BJ (cell line): Measurements from ENCODE around the gene PRSS8. TPM values are rescaled to one million over a fixed set of nuclear protein-coding genes. Genes with fewer than 3 reads are reported as not detected.

Experiments
- CTCF ChIA-PET: fragments of 350-600 bp; formaldehyde crosslinking; extraction: SDS; loops from one replicate; lab custom pipeline; 2021; ENCODE audit warnings: antibody characterized with exemption, inconsistent platforms; lab: Yijun Ruan, JAX
- POLR2A ChIA-PET: fragments of 300-600 bp; sonication (Branson Sonifier 250); formaldehyde crosslinking; extraction: SDS; loops from one replicate; lab custom pipeline; 2021; ENCODE audit warnings: antibody characterized with exemption; lab: Charles Lee
- DNase-seq: peaks from one replicate; pipeline ENCODE4 v3.0.0-alpha.2; 2011; ENCODE audit warnings: low read depth
- H3K27me3 ChIP-seq: 2 replicates; pipeline ENCODE4 v1.6.0; 2011; ENCODE audit warnings: low read length; ENCODE audit not compliant: control insufficient read depth, insufficient read depth
- H3K36me3 ChIP-seq: 2 replicates; pipeline ENCODE4 v1.5.1; 2011; ENCODE audit warnings: low read length; ENCODE audit not compliant: control insufficient read depth, insufficient read depth
- H3K4me3 ChIP-seq: 2 replicates; pipeline ENCODE4 v1.5.1; 2011; ENCODE audit warnings: low read depth, mild to moderate bottlenecking, control low read depth, low read length
- CTCF ChIP-seq: IDR thresholded peaks from 2 replicates; pipeline ENCODE4 v1.5.1; 2011; ENCODE audit warnings: low read depth, mild to moderate bottlenecking, control low read depth, inconsistent platforms, low read length, moderate library complexity; ENCODE audit not compliant: insufficient read depth
- polyA plus RNA-seq: library from polyadenylated mRNA; depleted of rRNA; stranded (reverse); fragments of >200 nt; gene quantifications from 2 replicates; pipeline ENCODE4 v1.2.3, GENCODE V29; 2011

Gene PRSS8
- polyA plus RNA-seq, 1 experiment, result not detected

- H3K27me3 ChIP-seq, result no peaks in the 10 kb centered on the region
- H3K4me3 ChIP-seq, result no peak overlapping the region
- ChIA-PET POLR2A (no interaction called here), CTCF (interaction anchor here (0.6 kb wide), 1 partner anchor 124 kb away, joined by 3 read pairs; no protein-coding TSS in a partner anchor)
- no peak for TF ChIP-seq CTCF
- peaks cover 28% of the 10 kb centered on the region for H3K36me3 ChIP-seq
- DNase-seq, result no peak
Measured at GRCh38 chr16:31109622-31110021, 25.9 kb downstream of the PRSS8 start.

GRCh38 chr16:31108794-31109558 lies 26.6 kb downstream of the PRSS8 start:
- DNase-seq, result no peak
- peaks cover 28% of the 10 kb centered on the region for H3K36me3 ChIP-seq
- ChIA-PET POLR2A (no interaction called here), CTCF (interaction anchor here (0.6 kb wide), 1 partner anchor 106 kb away, joined by 3 read pairs; no protein-coding TSS in a partner anchor)
- TF ChIP-seq CTCF, result no peak
- H3K4me3 ChIP-seq, result peak overlapping the region; percentile 95
- no peaks in the 10 kb centered on the region for H3K27me3 ChIP-seq

- no peaks in the 10 kb centered on the region for H3K27me3 ChIP-seq
- ChIA-PET CTCF (interaction anchor here (0.9 kb wide), 2 partner anchors 34 kb away, joined by 3 to 4 read pairs; partner anchors contain the start of genes ZNF646 and ZNF668), POLR2A (interaction anchor here (0.6 kb wide), 1 partner anchor 9 kb away, joined by 3 read pairs; the partner anchor contains the start of gene KAT8)
- peaks cover 28% of the 10 kb centered on the region for H3K36me3 ChIP-seq
- no peak for TF ChIP-seq CTCF
- H3K4me3 ChIP-seq, result peak within 1 kb of the TSS; percentile 95
- DNase-seq, result no peak
Measured at GRCh38 chr16:31108035-31108793, 27.3 kb downstream of the PRSS8 start, which contains the start of gene BCKDK. TSS of gene BCKDK (plus strand) at chr16:31108386. CDS start at chr16:31109224, 838 bp downstream.

- no peak for TF ChIP-seq CTCF
- H3K4me3 ChIP-seq, result no peak overlapping the region
- H3K36me3 ChIP-seq, result peaks cover 24% of the 10 kb centered on the region
- ChIA-PET CTCF (interaction anchor here (0.7 to 0.9 kb wide), 3 partner anchors 34 to 89 kb away, joined by 3 to 4 read pairs (median 3); partner anchors contain the start of genes ZNF646 and ZNF668), POLR2A (interaction anchor here (0.6 kb wide), 1 partner anchor 10 kb away, joined by 3 read pairs; the partner anchor contains the start of gene KAT8)
- H3K27me3 ChIP-seq, result no peaks in the 10 kb centered on the region
- DNase-seq, result no peak
Measured at GRCh38 chr16:31107465-31107867, 28.1 kb downstream of the PRSS8 start.
